HG02610 (cell line): ENCODE results near the gene FCGR3B.
"Not testable (repeated sequence)": the region's sequence is repeated elsewhere in the genome, so short reads cannot be mapped to it uniquely, and the experiment has no call there.

Source experiments
- ATAC-seq: cut with Tn5 transposase; IDR thresholded peaks from one replicate; pipeline ENCODE4 v1.9.1; 2021; ENCODE audit warnings: mild to moderate bottlenecking, moderate library complexity; ENCODE audit not compliant: unreplicated experiment

FCGR3B gene

DNA sequence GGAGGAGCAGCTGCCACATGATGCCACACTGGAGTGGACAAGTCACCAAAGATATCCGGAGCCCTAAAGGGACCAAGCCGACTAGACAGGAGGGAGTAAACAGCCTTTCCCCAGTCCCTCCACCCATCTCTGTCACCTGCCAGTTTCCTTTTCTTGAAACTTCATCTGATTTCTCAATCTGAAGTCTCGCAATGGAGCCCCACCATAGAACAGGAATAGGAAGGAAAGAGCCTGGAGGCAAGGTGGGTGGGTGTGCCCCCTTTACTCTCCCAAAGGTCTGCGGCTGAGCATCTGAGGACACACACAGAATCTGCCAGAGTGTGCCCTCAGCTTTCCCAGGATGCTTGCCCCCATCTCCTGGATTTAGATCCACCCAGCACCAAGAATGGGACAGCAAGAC lies at the start of gene FCGR3B:
Gene FCGR3B (minus strand): TSS at position 101 of the 400 bp plus-strand sequence. CDS start 82 bp downstream, at position 19.
- ATAC-seq = no peak

DNA sequence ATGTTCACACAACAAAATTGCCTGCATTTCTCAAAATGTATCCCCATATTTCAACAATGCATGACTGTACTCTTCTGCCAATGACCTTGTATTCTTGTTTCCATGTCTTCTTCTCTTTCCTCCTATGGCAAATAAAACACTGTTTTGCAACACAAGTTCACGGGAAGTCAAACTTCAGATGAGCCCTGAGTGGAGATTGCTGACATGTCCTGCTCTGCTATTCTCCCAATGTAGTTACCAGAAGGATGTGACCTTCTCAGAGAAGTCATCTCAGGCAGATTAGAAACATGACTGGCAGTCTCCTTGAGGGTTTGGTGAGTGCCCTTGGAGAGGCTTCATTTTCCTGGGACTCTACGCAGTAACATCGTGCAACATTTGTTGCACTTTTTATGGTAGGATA lies 47.5 kb upstream of the FCGR3B start:
- no peak for ATAC-seq

DNA sequence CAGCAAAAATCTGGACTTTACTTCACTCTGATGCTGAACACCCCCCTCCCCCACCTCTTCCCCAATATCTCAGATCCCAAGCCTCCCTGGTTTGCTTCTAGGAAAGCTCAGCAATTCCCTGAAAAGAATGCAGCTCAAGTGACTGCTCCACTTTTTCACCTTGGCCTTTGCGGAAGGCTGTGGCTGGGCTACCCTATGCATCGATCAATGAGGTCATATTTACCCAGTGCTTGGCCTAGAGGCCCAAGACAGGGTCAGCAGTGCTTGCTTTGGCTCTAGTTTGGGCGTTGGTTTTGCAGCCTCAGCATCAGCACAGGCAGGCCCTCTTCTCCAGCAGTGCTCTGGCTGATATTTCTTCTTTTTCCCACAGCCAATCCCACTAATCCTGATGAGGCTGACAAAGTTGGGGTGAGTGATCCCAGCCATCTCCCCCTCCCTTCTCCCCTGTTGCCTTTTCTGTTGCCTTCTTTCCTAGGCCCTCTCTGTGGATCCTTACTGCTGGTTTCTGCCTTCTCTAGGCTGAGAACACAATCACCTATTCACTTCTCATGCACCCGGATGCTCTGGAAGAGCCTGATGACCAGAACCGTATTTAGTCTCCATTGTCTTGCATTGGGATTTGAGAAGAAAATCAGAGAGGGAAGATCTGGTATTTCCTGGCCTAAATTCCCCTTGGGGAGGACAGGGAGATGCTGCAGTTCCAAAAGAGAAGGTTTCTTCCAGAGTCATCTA lies 46.1 kb upstream of the FCGR3B start:
- no peak for ATAC-seq

DNA sequence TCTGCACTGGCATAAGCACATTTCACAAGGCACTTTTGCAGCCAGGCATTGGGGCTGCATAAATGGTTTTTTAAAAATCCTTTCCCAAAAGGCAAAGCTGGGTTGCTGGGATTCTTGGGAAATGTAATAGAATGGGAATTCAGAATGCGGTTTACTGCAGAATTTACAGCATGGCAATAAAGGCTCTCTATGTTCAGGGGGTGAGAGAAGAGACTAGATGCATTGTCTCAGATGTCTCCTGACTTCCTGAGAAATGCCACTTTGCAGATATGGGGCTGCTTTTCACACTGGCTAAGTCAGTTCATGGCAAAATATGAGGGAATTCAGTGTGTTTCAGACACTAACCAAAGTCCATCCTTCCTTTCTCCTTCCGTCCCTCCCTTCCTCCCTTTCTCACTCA lies 45.5 kb upstream of the FCGR3B start:
- ATAC-seq = no peak

DNA sequence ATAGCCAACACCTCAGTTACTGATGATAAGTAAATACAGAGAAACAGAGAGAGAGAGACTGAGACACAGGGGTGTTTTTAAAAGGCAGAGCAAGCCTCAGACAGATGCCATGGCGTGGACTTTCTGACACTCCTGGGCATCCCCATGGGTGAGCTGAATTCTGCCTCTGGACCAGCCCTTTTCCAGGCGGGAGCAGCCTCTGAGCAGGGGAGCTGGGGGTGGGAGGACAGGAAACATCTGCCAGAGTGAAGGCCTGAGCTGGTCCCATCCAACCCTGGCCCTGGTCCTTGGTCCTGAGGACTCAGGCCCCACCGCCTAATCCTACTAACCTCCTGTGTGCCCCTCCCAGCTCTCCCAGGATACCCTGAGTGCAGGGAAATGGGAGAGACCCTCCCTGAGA lies 43.9 kb upstream of the FCGR3B start:
- not testable (repeated sequence) for ATAC-seq

DNA sequence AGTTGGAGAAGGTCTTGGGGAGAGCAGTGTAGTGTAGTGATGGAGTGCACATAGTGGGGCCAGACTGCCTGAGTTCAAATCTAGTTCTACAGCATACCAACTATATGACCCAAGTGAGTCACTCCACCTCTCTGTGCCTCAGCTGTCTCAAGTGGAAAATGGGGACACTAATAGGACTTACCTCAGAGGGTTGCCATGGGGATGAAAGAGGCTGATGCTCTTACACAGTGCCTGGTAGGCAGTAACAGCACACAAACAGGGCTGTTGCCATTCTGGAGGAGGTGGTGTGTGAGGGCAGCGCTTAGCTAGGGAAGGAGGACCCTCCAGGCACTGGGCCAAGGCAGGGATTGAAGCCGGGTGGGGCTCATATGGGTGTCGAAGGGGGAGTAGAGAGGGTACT lies 43.5 kb upstream of the FCGR3B start:
- not testable (repeated sequence) for ATAC-seq

DNA sequence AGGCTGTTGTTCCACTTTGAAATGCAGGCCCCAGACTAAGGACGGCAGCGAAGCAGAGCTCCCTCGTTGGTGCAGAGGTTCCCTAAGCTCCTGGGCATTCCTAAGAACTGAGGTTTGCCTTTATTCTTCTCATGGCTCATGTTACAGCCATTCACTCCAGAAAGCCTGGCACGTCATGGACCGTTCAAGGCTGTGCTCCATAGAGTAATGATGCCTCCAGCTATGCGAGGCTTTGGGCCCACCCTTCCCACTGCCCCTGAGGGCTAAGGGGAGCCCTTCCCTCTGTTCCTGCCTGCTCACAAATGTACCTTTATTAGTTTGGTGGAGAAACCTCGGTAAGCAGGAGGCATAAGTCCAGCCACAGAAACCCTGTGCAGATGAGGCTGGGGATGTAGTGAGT lies 42.5 kb upstream of the FCGR3B start:
- ATAC-seq = not testable (repeated sequence)

DNA sequence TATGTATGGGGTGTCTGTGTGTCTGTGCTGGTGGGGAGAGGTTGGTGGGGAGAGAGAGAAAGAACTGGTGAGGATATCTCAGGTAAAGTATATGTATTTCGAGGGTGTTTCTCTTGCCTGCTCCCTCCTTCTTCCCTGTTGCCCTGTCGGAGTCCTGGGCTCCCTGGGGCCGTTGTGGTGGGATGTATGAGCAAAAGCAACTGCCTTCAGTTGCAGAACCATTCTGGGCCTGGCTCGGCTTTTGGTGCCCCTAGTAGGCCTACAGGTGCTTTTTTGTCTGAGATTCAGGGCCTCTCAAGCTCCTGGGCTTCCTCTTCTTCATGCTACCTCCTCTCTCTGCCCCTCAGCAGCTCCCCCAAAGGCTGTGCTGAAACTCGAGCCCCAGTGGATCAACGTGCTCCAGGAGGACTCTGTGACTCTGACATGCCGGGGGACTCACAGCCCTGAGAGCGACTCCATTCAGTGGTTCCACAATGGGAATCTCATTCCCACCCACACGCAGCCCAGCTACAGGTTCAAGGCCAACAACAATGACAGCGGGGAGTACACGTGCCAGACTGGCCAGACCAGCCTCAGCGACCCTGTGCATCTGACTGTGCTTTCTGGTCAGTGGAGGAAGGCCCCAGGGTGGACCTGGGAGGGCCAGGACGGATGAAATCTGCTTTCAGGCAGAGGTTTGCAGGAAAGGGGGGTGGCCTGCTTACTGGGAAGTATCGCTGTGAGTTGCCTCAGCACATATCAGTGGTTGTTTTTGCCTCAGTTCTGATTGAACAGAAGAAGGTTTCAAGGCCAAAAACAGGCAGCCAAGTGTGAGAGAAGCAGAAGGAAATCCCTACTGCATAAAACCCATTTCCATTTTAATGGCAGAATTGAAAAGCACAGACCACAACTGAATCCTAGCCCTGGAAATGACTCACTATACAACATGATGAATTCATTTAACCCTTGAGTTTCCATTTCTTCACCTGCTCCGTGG lies 40.4 kb upstream of the FCGR3B start:
- ATAC-seq = not testable (repeated sequence)

DNA sequence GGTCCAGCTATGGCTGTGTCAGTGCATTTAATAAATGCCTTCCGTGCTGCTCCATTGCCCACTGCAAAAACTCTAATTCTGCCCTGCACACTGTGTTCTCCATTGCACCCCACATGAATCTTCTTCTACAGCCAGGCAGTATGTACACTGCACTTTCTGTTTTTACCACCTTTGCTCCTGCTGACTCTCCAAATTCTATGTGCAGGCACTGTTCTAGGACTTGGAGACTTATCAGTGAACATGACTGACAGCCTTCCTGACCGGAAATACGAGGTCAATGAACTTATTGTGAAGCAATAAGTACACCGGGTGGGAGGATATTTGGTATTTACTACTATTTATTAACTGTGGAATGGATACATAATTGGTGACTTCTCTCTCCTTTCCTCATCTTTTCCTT lies 33.7 kb upstream of the FCGR3B start:
- ATAC-seq = not testable (repeated sequence)

DNA sequence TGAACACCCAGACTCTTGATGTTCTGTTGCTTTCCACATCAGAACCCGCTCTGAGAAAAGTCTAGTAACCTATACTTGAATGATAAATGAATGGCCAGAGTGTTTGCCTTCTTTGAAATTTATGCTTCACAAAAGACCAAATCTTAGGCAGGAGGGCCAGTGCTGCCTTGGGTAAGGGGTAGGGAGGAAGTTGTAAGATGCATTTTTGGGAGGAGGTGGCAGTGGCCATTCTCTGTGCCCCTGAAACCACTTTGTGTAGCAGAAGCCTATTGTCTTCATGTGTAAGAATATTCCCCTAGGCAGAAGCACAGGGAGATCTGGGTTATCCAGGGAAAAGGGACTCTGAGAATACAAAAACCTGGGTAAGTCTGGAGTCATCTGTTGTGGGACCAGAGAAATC lies 32.6 kb upstream of the FCGR3B start:
- peak; percentile 8 for ATAC-seq

DNA sequence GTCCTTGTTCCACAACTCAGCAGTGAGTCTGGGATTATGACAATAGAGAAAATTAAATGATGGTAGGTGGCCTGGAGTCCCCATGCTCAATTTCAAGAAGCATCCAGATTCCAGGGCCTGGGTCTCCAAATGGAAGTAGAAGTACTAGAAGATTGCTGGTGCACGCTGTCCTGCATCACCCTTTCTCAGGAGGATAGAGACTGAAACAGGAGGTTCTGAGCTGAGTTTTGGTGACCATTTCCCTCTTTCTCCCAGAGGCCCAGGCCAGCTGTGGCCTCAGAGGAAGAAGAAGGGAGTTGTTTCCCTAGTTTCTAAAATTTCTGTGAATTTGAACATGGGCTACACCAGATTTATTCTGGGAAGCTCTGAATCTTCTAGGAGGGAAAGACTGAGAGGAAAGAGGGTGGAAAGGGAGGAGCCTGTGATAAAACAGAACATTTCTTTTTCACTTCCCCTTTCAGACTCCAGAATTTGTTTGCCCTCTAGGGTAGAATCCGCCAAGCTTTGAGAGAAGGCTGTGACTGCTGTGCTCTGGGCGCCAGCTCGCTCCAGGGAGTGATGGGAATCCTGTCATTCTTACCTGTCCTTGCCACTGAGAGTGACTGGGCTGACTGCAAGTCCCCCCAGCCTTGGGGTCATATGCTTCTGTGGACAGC lies 31.8 kb upstream of the FCGR3B start, which contains the start of gene FCGR2B:
Gene FCGR2B (plus strand): TSS at position 460 of the 656 bp plus-strand sequence. CDS start 99 bp downstream, at position 559.
- peak; percentile 65 for ATAC-seq

DNA sequence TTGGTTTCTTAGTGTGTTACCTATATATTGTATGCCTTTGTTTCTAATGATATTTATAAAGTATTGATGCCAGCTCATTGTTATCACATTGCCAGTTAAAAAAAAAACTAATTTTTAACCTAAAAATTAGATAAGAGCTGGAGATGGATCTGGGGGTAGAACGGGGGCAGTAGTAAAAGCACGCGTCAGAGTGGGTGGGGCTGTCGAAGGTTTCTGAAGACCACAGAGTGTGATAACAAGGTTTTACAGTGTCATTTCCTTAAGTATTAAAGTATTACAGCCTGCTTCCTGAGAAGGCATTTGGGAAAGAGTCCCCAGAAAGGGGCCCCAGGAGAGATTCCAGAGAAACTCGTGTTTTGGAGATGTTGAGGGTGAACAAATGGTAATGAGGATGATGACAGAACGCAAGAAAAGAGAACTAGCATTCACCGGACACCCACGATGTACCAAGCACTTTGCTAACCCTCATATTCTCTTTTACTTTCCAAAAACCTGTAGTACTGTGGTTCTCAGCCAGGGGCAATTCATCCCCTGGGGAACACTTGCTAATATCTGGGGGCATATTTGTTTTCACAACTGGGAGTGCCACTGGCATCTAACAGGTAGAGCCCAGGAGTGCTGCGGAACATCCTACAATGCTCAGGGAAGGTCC lies 30.8 kb upstream of the FCGR3B start:
- not testable (repeated sequence) for ATAC-seq

DNA sequence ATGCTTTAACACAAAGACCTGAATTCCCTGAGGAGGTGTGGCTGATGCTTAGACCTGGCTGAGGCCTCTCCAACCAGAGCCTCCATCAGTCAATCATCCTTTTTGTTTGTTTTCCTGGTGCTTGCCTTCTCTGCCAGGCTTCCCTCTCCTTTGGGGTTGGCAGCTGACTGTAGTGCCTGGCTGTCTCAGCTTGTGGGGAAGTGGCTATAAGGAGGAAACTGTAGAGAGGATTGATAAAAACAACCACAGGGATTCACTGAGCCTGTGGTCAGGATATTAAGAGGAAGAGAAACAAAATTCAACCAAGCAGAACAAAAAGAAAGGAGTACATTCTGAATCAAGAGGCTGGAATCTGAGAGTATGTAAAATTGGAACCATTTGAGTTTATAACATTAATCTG lies 27.5 kb upstream of the FCGR3B start:
- ATAC-seq = not testable (repeated sequence)

DNA sequence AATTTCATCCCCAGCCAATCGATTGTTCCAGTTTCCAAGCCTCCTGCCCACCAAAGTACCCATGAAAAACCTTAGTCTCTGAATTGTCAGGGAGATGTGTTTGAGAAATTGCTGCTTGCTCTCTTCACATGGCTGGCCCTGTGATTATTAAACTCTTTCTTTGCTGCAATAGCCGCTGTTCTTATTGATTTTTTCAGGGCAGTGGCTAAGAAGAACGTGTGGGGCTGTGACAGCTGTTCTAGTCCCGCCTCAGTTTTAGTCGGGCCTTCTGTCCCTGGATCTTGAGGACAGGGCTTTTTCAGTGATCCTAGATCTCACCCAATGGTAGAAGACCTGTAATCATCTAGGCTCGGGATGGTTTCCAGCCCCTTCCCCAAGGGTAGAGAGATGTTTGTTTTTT lies 23.0 kb upstream of the FCGR3B start:
- not testable (repeated sequence) for ATAC-seq

DNA sequence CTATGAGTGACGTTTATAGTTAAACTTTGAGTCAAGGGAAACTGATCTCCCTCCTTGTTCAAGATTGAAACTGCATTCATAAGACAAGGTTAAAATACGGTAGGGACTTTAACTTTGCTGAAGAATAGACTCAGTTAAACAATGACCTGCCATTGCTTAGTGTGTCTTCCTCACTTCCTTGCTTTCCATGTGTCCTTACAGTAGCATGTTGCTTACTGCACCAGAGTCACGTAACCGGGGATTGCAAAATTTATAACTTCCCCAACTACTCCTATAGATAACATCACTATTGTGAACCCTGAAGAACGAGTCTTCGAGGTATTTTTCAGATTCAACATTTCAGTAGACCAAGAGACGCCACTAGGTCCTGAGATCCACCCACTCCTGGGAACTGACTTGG lies 22.6 kb upstream of the FCGR3B start:
- ATAC-seq = not testable (repeated sequence)

DNA sequence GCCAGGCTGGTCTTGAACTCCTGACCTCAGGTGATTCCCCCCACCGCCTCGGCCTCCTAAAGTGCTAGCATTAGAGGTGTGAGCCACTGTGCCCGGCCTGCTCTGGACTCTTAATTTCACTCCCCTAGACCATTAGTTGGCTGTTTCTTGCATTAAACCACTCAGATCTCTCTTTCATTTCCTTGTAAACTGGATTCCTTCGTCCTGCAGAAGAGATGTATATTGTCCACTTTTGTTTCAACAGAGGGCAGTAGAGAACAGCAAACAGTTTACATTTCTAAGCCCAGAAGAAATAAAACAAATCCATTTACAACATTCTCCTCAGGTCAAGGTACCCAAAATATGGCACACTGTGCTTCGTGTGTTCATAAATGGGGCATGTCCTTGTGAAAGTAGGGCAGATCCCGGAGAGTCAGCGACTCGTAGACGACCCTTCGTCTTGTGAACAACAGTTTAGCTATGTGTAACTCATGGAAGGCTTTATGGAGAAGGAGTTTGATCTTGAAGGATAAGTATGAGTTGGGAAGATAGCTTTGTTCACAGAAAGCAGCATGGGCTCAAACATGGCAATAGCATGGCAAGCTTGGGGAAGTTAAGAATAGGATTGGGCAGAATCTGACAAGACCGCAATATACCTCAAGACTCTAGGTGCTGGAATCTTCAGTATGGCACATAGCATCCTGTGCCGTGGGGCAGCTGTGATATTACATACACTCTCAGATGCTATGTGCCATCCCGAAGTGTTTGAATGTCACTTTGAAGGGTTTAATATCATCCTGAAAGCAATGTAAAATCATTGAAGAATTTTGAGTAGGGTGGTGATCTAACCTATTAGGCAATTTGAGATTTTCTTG lies 16.8 kb upstream of the FCGR3B start:
- ATAC-seq = not testable (repeated sequence)

DNA sequence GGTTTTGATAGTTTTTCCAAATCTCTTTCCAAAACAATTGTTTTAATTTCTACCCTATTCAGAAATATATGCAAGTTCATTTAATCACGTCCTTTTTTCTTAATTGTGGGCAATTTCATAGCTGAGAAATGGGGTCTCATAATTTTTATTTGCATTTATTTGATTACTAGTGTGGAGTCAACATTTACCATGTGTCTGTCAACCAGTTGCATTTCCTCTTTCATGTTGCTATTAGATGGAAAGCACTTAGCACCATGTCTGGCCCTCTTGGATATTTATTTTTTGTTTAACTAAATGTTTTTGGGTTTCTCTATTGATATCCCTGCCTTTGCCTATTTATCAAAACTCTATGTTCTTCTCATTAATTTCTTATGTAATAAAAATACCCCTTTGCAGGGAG lies 13.9 kb upstream of the FCGR3B start:
- not testable (repeated sequence) for ATAC-seq

DNA sequence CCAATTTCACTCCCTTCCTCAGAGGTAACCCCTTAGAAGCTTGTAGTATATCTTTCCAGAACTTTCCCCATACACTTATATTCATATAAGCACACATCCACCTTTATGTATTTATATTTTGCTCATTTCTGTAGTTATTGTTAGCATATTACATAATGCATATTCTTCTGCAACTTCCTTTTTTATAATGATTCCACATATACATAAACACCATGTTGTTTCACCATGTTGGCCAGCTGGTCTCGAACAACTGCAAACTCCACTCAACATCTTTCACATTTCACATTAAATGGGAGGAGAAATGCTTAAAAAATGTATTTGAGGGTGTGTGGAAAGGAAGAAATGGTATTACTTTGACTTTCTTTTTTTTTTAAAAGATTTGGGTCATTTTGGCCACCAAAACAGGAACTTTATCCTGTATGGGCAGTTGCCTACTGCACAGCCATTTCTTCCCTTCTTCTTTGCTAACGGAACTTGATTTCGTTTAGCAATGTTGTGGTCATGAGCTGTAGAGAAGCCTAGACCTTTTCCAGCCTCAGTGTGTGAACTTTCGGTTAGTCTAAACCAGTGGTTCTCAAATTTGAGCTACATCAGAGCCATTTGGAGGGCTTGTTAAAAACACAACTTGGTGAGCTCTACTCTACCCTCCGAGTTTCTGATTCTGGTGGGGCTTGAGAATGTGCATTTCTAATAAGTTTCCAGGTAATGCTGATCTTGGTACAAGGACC lies 12.7 kb upstream of the FCGR3B start:
- not testable (repeated sequence) for ATAC-seq

DNA sequence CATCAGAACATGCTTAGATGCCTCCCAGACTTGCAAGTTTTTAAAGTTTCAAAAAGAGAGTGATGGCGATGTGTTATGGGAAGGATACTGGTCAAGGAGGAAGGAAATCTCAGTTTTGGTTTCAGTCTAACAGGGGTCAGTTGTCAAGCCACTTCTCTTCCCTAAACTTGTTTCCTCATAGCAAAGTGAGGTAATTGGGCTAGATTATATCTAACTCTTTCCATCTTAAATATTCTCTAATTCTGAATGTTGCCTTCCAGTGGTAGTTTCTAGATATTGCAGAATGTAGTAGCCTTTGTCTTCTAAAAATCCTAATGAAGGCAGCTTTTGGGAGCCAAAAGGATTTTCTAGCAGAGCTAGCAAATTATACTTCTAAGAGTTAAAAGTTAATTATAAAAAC lies 11.7 kb upstream of the FCGR3B start:
- not testable (repeated sequence) for ATAC-seq
